ENCODE results near the gene RNF169. TPM values are rescaled to one million over a fixed set of nuclear protein-coding genes. Genes with fewer than 3 reads are reported as not detected.

Gene RNF169
- total and polyA plus RNA-seq, 2 donors (not counting 1 experiment from before 2014, with no cell fraction given): 12.3 to 32.2 TPM

GRCh38 chr11:74784726-74785125, 36.1 kb downstream of the RNF169 start:
- Histone ChIP-seq H3K9me3 (ENCODE audit: control insufficient read depth, insufficient read depth, low read depth, low read length) (no peaks in the 10 kb centered on the region), H2AFZ (ENCODE audit: low read length) (no peak overlapping the region), H3K4me3 (replicated peaks in 1 of 4; ENCODE audit: control extremely low read depth in 1 of 4, insufficient read depth in 1 of 4, low read depth in 3 of 4, low read length in 4 of 4) (no peak overlapping the region), H3K27ac (ENCODE audit: insufficient read depth, low read length) (no peak overlapping the region), H3K4me2 (ENCODE audit: extremely low read depth, insufficient read depth, low read length) (no peak overlapping the region), H3K79me2 (ENCODE audit: control insufficient read depth, insufficient read depth, low read length) (peaks cover 76% of the 10 kb centered on the region), H3K4me1 (ENCODE audit: control insufficient read depth, extremely low read depth, insufficient read depth, low read length) (peaks cover 7% of the 10 kb centered on the region), H3K36me3 (ENCODE audit: control insufficient read depth, insufficient read depth, low read length) (no peaks in the 10 kb centered on the region), H4K20me1 (ENCODE audit: control insufficient read depth, extremely low read depth, insufficient read depth, low read length) (no peaks in the 10 kb centered on the region), H3K27me3 (ENCODE audit: control insufficient read depth, insufficient read depth, low read length) (no peaks in the 10 kb centered on the region), H3K9ac (ENCODE audit: insufficient read depth, low read length) (no peak overlapping the region)
- DNase-seq (ENCODE audit: low read depth in 2 of 2): no peak
- no peak for TF ChIP-seq CTCF (conservative IDR thresholded peaks at IDR 0.05 in 1 of 2, IDR thresholded peaks at IDR 0.05 in 1 of 2; ENCODE audit: low read depth in 1 of 2, low read length in 2 of 2)
- no peak for TF ChIP-seq EZH2 (IDR thresholded peaks at IDR 0.05; ENCODE audit: low read length, missing control alignments)

GRCh38 chr11:74786574-74786973, 37.9 kb downstream of the RNF169 start:
- Histone ChIP-seq H3K27me3 (ENCODE audit: control insufficient read depth, insufficient read depth, low read length) (no peaks in the 10 kb centered on the region), H4K20me1 (ENCODE audit: control insufficient read depth, extremely low read depth, insufficient read depth, low read length) (no peaks in the 10 kb centered on the region), H3K9ac (ENCODE audit: insufficient read depth, low read length) (no peak overlapping the region), H3K36me3 (ENCODE audit: control insufficient read depth, insufficient read depth, low read length) (peaks cover 11% of the 10 kb centered on the region), H3K4me2 (ENCODE audit: extremely low read depth, insufficient read depth, low read length) (no peak overlapping the region), H3K27ac (ENCODE audit: insufficient read depth, low read length) (no peak overlapping the region), H3K9me3 (ENCODE audit: control insufficient read depth, insufficient read depth, low read depth, low read length) (no peaks in the 10 kb centered on the region), H3K4me3 (replicated peaks in 1 of 4; ENCODE audit: control extremely low read depth in 1 of 4, insufficient read depth in 1 of 4, low read depth in 3 of 4, low read length in 4 of 4) (no peak overlapping the region), H2AFZ (ENCODE audit: low read length) (no peak overlapping the region), H3K4me1 (ENCODE audit: control insufficient read depth, extremely low read depth, insufficient read depth, low read length) (peaks cover 7% of the 10 kb centered on the region), H3K79me2 (ENCODE audit: control insufficient read depth, insufficient read depth, low read length) (peaks cover 64% of the 10 kb centered on the region)
- TF ChIP-seq EZH2 (IDR thresholded peaks at IDR 0.05; ENCODE audit: low read length, missing control alignments): no peak
- TF ChIP-seq CTCF (conservative IDR thresholded peaks at IDR 0.05 in 1 of 2, IDR thresholded peaks at IDR 0.05 in 1 of 2; ENCODE audit: low read depth in 1 of 2, low read length in 2 of 2): no peak
- no peak for DNase-seq (ENCODE audit: low read depth in 2 of 2)

- Histone ChIP-seq H3K9me3 (ENCODE audit: control insufficient read depth, insufficient read depth, low read depth, low read length) (no peaks in the 10 kb centered on the region), H3K4me2 (ENCODE audit: extremely low read depth, insufficient read depth, low read length) (no peak overlapping the region), H4K20me1 (ENCODE audit: control insufficient read depth, extremely low read depth, insufficient read depth, low read length) (no peaks in the 10 kb centered on the region), H3K4me3 (replicated peaks in 1 of 4; ENCODE audit: control extremely low read depth in 1 of 4, insufficient read depth in 1 of 4, low read depth in 3 of 4, low read length in 4 of 4) (no peak overlapping the region), H3K4me1 (ENCODE audit: control insufficient read depth, extremely low read depth, insufficient read depth, low read length) (no peaks in the 10 kb centered on the region), H3K9ac (ENCODE audit: insufficient read depth, low read length) (no peak overlapping the region), H3K79me2 (ENCODE audit: control insufficient read depth, insufficient read depth, low read length) (peaks cover 29% of the 10 kb centered on the region), H3K27me3 (ENCODE audit: control insufficient read depth, insufficient read depth, low read length) (no peaks in the 10 kb centered on the region), H3K36me3 (ENCODE audit: control insufficient read depth, insufficient read depth, low read length) (peaks cover 16% of the 10 kb centered on the region), H2AFZ (ENCODE audit: low read length) (no peak overlapping the region), H3K27ac (ENCODE audit: insufficient read depth, low read length) (no peak overlapping the region)
- TF ChIP-seq CTCF (conservative IDR thresholded peaks at IDR 0.05 in 1 of 2, IDR thresholded peaks at IDR 0.05 in 1 of 2; ENCODE audit: low read depth in 1 of 2, low read length in 2 of 2): no peak
- no peak for TF ChIP-seq EZH2 (IDR thresholded peaks at IDR 0.05; ENCODE audit: low read length, missing control alignments)
- no peak for DNase-seq (ENCODE audit: low read depth in 2 of 2)
Observed at GRCh38 chr11:74791333-74792100, 42.9 kb downstream of the RNF169 start.
